ENCODE results near the gene VPS8. TPM values are rescaled to one million over a fixed set of nuclear protein-coding genes. Genes with fewer than 3 reads are reported as not detected.
"Not testable (repeated sequence)": the region's sequence is repeated elsewhere in the genome, so short reads cannot be mapped to it uniquely, and the experiment has no call there.

Gene VPS8
- total RNA-seq, 2 donors from 2014 or later: 39.2 to 52.7 TPM

DNA sequence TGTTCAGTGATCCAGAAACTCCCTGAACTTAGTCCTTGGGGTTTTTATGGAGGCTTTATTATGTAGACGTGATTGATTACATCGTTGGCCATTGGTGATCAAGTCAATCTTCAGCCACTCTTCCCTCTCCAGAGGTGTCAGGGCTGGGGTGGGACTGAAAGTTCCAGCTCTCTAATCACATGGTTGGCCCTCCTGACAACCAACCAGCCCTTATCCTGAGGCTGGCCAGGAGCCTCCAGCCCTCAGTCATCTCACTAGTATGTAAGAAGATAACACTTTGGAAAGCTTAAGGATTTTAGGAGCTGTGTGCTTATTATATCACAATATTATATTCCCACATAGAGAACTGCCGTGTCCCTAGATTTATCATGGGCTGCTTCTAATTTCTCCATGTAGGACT lies 142.3 kb downstream of the VPS8 start:
- intact Hi-C loops (cut with DNase I): no loop called here
- Histone ChIP-seq H3K4me1 (no peaks in the 10 kb centered on the region), H3K27me3 (no peaks in the 10 kb centered on the region), H3K9me3 (no peaks in the 10 kb centered on the region), H3K4me3 (no peak overlapping the region), H3K36me3 (replicated peaks in 1 of 2; ENCODE audit: insufficient read depth in 1 of 2, low read depth in 2 of 2) (no peaks in the 10 kb centered on the region), H3K27ac (no peak overlapping the region)
- no peak for DNase-seq
- 81 to 88% methylated on average over 3 of the region's 3 CpGs for WGBS, 2 donors
- no peak for ATAC-seq
- no peak for TF ChIP-seq CTCF (IDR thresholded peaks at IDR 0.05)
- no peak for TF ChIP-seq POLR2A (IDR thresholded peaks at IDR 0.05)

GRCh38 chr3:184954851-184955250 lies 142.9 kb downstream of the VPS8 start:
- 96 to 98% methylated on average over 8 of the region's 8 CpGs for WGBS, 2 donors
- DNase-seq: not testable (repeated sequence)

GRCh38 chr3:184965639-184966430 lies 153.9 kb downstream of the VPS8 start:
- no peaks in the 10 kb centered on the region for H3K4me1 ChIP-seq
- no peak overlapping the region for H3K4me3 ChIP-seq
- H3K27ac ChIP-seq: no peak overlapping the region
- TF ChIP-seq CTCF (IDR thresholded peaks at IDR 0.05) (no peak), POLR2A (IDR thresholded peaks at IDR 0.05) (no peak)
- H3K36me3 ChIP-seq (replicated peaks in 1 of 2; ENCODE audit: insufficient read depth in 1 of 2, low read depth in 2 of 2): peaks cover 0 to 6% of the 10 kb centered on the region in 2 donors
- no peak for DNase-seq
- no peaks in the 10 kb centered on the region for H3K9me3 ChIP-seq
- no peaks in the 10 kb centered on the region for H3K27me3 ChIP-seq
- intact Hi-C loops (cut with DNase I): no loop called here
- WGBS, 2 donors: 91 to 95% methylated on average over 6 of the region's 6 CpGs
- no peak for ATAC-seq

More at GRCh38 chr3:184954851-184955250, 142.9 kb downstream of the VPS8 start:
- H3K27ac ChIP-seq; intact Hi-C loops (cut with DNase I); H3K4me3 ChIP-seq; H3K27me3 ChIP-seq; ATAC-seq; H3K9me3 ChIP-seq; H3K36me3 ChIP-seq (replicated peaks in 1 of 2; ENCODE audit: insufficient read depth in 1 of 2, low read depth in 2 of 2); H3K4me1 ChIP-seq: not testable (repeated sequence)

- TF ChIP-seq POLR2A (IDR thresholded peaks at IDR 0.05) (no peak), CTCF (IDR thresholded peaks at IDR 0.05) (no peak)
- ATAC-seq (no peak), DNase-seq (no peak)
- Histone ChIP-seq H3K9me3 (no peaks in the 10 kb centered on the region), H3K27me3 (no peaks in the 10 kb centered on the region), H3K27ac (no peak overlapping the region), H3K36me3 (replicated peaks in 1 of 2; ENCODE audit: insufficient read depth in 1 of 2, low read depth in 2 of 2) (peaks cover 0 to 7% of the 10 kb centered on the region in 2 donors), H3K4me3 (no peak overlapping the region), H3K4me1 (no peaks in the 10 kb centered on the region)
- 90 to 94% methylated on average over 1 of the region's 1 CpG for WGBS, 2 donors
- intact Hi-C loops (cut with DNase I): no loop called here
Observed at GRCh38 chr3:184968115-184968514, 156.1 kb downstream of the VPS8 start.

DNA sequence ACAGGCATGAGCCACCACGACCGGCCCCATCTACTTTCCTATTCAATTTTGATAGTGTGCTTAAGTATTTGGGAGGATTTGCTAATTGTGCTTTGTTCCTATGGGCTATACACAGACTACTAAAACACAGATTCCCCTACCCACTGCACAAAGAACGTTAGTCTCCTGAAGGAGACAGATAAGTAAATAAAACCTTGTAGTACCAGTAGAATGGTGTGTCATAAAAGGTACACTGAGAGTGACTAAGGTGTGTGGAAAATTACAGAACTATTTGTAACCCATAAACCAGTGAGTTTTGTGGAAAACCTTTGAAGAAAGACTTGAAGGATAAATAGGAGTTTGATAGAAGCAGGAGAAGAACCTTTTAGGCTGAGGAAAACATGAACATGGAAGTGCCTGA lies 158.2 kb downstream of the VPS8 start:
- Histone ChIP-seq H3K4me1 (no peaks in the 10 kb centered on the region), H3K4me3 (no peak overlapping the region), H3K36me3 (replicated peaks in 1 of 2; ENCODE audit: insufficient read depth in 1 of 2, low read depth in 2 of 2) (peaks cover 0 to 7% of the 10 kb centered on the region in 2 donors), H3K27me3 (no peaks in the 10 kb centered on the region), H3K27ac (no peak overlapping the region), H3K9me3 (no peaks in the 10 kb centered on the region)
- no peak for ATAC-seq
- 76 to 79% methylated on average over 3 of the region's 3 CpGs for WGBS, 2 donors
- intact Hi-C loops (cut with DNase I): no loop called here
- DNase-seq: no peak
- TF ChIP-seq POLR2A (IDR thresholded peaks at IDR 0.05): no peak
- no peak for TF ChIP-seq CTCF (IDR thresholded peaks at IDR 0.05)

Data from body of pancreas (tissue), 4 donors.